ENCODE data around the gene KIF6.

Gene KIF6

GRCh38 chr6:39370390-39370789 lies 354.8 kb downstream of the KIF6 start:
- FAIRE-seq, result no peak

DNA sequence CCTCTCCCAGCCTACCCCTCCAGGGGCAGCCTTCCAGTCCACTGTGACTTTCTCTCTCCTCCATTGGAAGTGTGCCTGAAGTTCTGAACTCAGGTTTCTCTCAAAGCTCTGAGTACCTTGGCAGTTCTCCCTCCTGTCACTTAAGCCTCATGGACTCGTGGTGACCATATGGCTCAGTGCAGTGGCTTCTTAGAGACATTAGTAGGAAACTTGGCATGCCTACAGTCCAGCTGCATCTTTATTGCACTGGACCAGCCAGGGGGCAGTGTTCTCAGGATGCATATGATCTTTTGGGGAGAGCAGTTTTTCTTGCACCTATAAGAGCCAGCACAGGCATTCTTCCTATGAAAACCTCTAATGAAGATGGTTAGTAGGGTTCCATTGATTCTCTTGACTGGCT lies 355.2 kb downstream of the KIF6 start:
- FAIRE-seq, result no peak

DNA sequence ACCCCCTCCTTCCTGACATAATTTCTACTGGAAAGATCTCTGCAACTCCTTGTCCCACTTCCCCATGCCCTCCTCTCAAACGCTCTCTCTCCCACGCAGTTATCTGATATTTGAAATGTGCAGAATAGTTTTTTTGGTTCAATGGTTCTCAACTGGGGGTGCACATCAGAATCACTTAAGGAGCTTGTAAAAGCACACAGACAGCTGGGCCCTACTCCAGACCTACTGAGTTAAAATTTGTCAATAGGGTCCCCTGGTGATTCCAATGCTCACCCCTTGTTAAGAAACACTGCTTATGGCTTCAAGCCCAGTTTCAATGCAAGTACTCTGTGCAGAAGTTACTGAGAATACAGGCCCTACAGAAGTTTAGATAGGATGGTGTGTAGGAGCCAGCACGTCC lies 357.5 kb downstream of the KIF6 start:
- FAIRE-seq, result no peak

DNA sequence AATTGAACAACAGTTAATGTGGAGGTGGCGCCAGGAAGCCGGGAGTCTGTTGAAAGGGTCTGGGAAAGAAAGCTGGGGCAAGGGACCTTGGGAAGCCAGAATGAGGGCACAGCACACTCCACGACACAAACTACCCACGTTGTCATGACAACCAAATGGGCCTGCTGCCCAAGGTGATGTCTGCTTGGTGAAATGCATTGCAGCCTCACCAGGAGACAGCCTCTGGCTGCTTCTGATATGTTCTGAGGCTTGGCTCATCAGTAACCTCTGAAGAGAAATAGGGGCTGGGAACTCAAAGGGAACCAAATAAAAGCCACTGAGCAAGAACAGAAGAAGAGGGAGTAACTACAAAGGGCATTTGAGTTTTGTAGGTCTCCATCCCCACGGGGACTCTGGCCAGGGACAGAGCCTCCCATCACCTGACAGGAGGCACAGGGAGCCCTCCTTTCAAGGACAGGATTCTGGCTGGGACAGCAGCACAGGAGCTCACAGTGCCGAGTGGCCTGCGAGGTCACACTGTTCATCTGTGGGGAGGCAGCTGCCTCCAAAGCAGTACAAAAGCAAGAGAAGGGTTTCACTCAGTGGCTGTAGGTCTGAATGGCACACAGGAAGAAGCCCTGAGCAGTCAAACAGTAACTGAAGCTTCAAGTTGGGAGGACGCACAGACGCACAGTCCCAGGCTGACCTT lies 358.1 kb downstream of the KIF6 start:
- no peak for FAIRE-seq

DNA sequence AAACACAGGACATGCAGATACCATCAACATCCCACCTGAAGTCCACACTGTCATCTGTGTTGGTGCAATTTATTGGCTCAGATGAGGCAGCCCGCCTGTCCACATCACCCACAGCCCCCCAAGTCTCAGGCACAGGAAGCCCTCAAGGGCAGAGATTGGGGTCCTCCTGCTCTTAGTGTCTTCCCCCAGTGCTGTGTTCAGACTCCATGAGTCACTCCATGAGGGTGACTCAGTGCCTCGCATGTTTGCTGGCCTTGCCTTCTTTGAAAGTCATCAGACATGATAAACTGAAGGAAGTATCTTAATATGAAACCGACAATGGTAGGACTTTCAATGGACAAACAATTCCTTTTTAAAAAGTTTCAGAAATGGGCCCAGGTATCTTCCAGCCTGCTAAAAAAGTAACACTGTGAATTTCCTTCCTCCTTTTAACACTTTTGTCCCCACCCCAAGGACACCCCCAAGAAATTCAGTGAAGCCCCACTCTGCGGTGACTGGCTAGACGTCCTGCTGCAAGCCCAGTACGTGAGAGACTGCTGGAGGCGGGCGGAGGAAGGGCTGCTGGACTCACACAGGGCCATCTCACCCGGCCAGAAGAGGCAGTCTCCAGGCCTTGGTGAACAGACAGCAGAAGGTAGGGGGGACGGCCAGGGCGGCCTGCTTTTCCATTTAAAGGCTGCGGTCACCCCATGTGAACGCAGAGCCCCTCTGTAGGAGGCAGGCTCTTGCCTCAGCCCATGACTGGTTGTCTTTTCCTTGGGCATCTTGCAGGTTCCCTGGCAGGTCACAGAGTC lies 359.7 kb downstream of the KIF6 start:
- no peak for FAIRE-seq

GRCh38 chr6:39363280-39363679 lies 361.9 kb downstream of the KIF6 start:
- FAIRE-seq, result no peak

GRCh38 chr6:39362487-39362865 lies 362.7 kb downstream of the KIF6 start:
- FAIRE-seq, result no peak

- no peak for FAIRE-seq
These were observed 363.3 kb downstream of the KIF6 start for GRCh38 chr6:39361657-39362486.

GRCh38 chr6:39360378-39360777 lies 364.8 kb downstream of the KIF6 start:
- FAIRE-seq, result no peak

DNA sequence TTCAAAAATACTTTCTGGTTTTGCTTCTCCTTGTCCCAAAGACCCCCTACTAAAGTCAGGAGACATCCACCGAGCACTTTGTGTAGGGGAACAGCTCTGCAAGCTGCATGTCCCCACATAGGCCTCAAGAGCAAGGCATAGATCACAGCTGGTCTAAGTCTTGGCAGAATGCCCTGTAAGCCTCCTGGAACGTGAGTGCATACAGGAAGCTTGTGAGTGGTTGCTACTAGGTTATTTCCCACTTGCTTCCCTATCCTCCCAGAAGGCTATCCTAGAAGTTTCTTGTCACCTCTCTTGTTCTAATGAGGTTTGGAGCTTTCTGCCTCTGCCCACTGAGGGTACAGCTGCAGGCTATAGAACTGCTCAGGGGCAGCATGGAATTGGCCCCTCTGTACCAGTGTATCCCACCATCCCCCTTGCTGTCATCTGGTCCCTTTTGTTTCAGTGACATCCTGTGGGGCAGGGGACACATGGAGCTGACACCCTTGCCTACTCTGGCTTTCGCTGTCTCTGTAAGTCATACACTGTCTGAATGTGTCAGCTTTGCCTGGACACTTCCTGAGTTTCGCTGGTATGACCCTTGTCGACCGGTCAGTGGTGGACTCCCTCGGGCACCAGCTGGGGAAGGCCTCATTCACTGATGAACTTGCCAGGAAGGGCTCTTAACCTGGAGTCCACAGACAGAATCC lies 367.1 kb downstream of the KIF6 start:
- no peak for FAIRE-seq

DNA sequence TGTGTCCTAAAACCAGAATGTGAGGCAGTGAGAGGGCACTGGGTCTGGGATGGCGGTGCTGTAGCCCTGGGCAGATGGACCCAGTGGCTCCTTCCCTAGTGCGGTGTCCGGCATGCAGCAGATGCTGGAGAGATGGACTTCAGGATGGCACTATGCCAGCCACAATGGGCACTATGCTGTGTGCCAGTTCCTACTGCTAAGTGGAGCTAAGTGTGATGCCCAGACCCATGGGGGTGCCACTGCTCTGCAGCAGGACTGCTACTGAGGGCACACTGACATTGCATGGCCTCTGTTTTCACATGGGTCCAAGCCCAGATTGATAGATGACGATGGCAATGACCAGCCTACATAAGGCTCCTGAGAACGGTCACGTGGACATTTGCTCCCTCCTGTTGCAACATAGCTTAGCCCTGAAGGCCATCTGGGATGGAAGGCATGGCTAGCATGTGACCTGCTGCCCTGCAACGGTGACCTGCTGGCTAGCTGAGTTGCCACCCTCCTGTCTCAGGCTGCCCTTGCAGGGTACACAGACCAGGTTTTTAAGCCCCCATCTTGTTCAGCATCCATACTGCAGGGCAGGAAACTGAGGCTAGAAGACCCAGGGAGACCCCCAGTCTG lies 371.4 kb downstream of the KIF6 start:
- no peak for FAIRE-seq

GRCh38 chr6:39350723-39351505 lies 374.3 kb downstream of the KIF6 start:
- FAIRE-seq, result no peak

DNA sequence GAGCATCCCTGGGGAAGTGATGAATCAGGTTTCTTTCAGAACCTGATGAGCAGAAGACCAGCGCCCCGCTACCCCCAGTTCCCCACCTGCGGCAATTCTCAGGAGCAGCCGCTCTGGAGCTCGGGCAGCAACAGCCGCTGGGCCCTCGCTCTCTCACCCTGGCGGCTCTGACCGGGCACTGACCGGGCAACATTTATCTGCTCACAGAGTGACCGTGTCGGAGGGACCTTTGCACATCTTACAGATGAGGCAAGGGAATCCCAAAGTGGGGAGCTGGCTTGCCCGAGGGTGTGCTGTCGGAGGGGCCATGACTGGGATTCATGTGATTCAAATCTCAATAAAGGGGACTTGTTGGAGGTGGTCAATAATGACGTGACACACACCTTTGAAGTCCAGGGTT lies 376.5 kb downstream of the KIF6 start:
- FAIRE-seq, result no peak

- no peak for FAIRE-seq
These were observed 377.2 kb downstream of the KIF6 start for GRCh38 chr6:39347906-39348585.

DNA sequence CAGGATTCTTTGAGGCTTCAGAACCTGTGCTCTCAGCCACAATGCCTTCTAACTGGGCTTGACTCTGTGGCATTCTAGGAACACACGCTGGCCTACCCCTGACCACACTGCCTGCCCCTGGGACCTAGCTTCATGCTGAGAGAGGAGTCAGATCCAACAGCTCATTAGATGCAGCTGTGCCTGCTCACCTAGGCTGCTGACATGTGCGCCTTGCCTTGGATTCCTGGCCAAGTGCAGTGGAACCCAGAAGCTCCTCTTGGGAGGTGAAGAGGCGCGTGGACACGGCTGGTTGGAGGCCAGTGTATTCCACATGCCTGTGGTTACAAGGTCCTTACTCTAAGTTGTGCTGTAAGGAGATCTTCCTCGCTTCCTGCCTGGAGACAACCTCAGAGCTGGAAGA lies 378.0 kb downstream of the KIF6 start:
- FAIRE-seq, result no peak

- no peak for FAIRE-seq
These were observed 380.4 kb downstream of the KIF6 start for GRCh38 chr6:39344821-39345280.

- no peak for FAIRE-seq
These were observed 381.8 kb downstream of the KIF6 start for GRCh38 chr6:39343396-39343870.

DNA sequence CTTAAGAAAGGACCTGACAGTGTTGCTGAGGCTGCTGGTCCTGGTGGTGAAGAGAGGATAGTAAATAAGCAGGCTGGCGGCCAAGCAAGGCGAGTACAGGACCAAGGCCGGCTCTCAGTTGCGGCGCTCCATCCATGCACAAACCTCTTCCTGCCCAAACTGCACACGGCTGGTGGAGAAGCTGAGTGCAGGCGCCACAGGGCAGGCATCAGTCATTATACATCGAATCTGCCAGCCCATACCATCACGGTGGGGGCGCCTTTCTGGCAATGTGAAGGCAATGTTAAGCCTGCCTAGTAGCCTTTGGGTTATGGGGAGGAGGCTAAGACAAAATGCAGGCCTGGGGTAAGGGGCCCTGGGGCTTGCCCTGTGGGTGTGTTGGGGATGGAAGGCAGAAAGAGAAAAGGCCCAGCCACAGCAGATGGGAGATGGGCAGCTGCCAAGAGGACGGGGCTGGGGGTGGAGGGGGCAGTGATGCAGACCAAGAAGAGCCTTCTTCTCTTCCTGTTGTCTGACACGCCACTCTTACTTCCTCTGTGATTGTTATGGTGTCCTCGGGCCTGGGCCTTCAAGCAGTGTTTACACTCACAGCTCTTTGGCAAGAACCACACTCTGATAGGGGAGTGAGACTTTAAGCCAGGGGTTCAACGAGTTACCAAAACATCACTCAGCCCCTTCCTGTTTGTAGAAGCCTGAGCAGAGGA lies 382.4 kb downstream of the KIF6 start:
- no peak for FAIRE-seq

- no peak for FAIRE-seq
These were observed 383.3 kb downstream of the KIF6 start for GRCh38 chr6:39341937-39342336.

- no peak for FAIRE-seq
These were observed 383.9 kb downstream of the KIF6 start for GRCh38 chr6:39341352-39341751.
